Glutamatergic neuron (in vitro differentiated cells): ENCODE results near the gene FAM186B. TPM values are rescaled to one million over a fixed set of nuclear protein-coding genes. Genes with fewer than 3 reads are reported as not detected.
A peak's percentile ranks its signal among the peaks of the same experiment; 100 is the strongest.

ENCODE experiments used
- DNase-seq: peaks from one replicate; pipeline ENCODE4 v3.0.0; 2022
- H3K27ac Mint-ChIP-seq: one replicate; pipeline ENCODE4 v1.8.0; 2020; ENCODE audit warnings: mild to moderate bottlenecking, mixed read lengths, inconsistent platforms; ENCODE audit not compliant: unreplicated experiment
- H3K27me3 Mint-ChIP-seq: one replicate; pipeline ENCODE4 v1.8.0; 2020; ENCODE audit warnings: mild to moderate bottlenecking, moderate library complexity, mixed read lengths, inconsistent platforms; ENCODE audit not compliant: unreplicated experiment
- H3K36me3 Mint-ChIP-seq: one replicate; pipeline ENCODE4 v1.8.0; 2020; ENCODE audit warnings: mild to moderate bottlenecking, mixed read lengths, inconsistent platforms; ENCODE audit not compliant: unreplicated experiment
- H3K4me1 Mint-ChIP-seq: one replicate; pipeline ENCODE4 v1.8.0; 2020; ENCODE audit warnings: mild to moderate bottlenecking, low read depth, mixed read lengths, inconsistent platforms; ENCODE audit not compliant: unreplicated experiment
- H3K4me3 Mint-ChIP-seq: one replicate; pipeline ENCODE4 v1.8.0; 2020; ENCODE audit warnings: mild to moderate bottlenecking, mixed read lengths, inconsistent platforms; ENCODE audit not compliant: unreplicated experiment
- H3K9me3 Mint-ChIP-seq: one replicate; pipeline ENCODE4 v1.8.0; 2020; ENCODE audit warnings: mild to moderate bottlenecking, moderate library complexity, mixed read lengths, inconsistent platforms; ENCODE audit not compliant: unreplicated experiment
- total RNA-seq: library from RNA; stranded (reverse); fragmentation: NEBNext Ultra II Directional; extraction: Animal tissue kit (Norgen Biotek cat#: 25700); gene quantifications from one replicate; pipeline ENCODE4 v1.2.1, GENCODE V29; 2021; ENCODE audit not compliant: unreplicated experiment
- TF ChIP-seq, protein P1 (sequence below): fragments of 200-600 bp; sonication (generic); IDR thresholded peaks from one replicate; pipeline ENCODE4 v1.5.0; 2021; ENCODE audit not compliant: partially characterized antibody, unreplicated experiment

The FAM186B gene
- total RNA-seq, 1 donor from 2014 or later = not detected

- H3K27me3 Mint-ChIP-seq = peaks cover 4% of the 10 kb centered on the region
- H3K4me1 Mint-ChIP-seq = peaks cover 24% of the 10 kb centered on the region
- TF ChIP-seq, protein P1, sequence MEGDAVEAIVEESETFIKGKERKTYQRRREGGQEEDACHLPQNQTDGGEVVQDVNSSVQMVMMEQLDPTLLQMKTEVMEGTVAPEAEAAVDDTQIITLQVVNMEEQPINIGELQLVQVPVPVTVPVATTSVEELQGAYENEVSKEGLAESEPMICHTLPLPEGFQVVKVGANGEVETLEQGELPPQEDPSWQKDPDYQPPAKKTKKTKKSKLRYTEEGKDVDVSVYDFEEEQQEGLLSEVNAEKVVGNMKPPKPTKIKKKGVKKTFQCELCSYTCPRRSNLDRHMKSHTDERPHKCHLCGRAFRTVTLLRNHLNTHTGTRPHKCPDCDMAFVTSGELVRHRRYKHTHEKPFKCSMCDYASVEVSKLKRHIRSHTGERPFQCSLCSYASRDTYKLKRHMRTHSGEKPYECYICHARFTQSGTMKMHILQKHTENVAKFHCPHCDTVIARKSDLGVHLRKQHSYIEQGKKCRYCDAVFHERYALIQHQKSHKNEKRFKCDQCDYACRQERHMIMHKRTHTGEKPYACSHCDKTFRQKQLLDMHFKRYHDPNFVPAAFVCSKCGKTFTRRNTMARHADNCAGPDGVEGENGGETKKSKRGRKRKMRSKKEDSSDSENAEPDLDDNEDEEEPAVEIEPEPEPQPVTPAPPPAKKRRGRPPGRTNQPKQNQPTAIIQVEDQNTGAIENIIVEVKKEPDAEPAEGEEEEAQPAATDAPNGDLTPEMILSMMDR = no peak
- no peak overlapping the region for H3K27ac Mint-ChIP-seq
- peaks cover 2% of the 10 kb centered on the region for H3K36me3 Mint-ChIP-seq
- peak overlapping the region; percentile 40 for H3K4me3 Mint-ChIP-seq
- no peak for DNase-seq
- peaks cover 7% of the 10 kb centered on the region for H3K9me3 Mint-ChIP-seq
Measured at GRCh38 chr12:49585477-49586459, 19.7 kb downstream of the FAM186B start.

- Mint-ChIP-seq H3K36me3 (no peaks in the 10 kb centered on the region), H3K27me3 (peaks cover 4% of the 10 kb centered on the region), H3K27ac (peak overlapping the region; percentile 74), H3K9me3 (peaks cover 5% of the 10 kb centered on the region), H3K4me1 (peaks cover 30% of the 10 kb centered on the region), H3K4me3 (peak overlapping the region; percentile 61)
- DNase-seq = no peak
- TF ChIP-seq, protein P1 = no peak
Measured at GRCh38 chr12:49584591-49584990, 20.8 kb downstream of the FAM186B start.

DNA sequence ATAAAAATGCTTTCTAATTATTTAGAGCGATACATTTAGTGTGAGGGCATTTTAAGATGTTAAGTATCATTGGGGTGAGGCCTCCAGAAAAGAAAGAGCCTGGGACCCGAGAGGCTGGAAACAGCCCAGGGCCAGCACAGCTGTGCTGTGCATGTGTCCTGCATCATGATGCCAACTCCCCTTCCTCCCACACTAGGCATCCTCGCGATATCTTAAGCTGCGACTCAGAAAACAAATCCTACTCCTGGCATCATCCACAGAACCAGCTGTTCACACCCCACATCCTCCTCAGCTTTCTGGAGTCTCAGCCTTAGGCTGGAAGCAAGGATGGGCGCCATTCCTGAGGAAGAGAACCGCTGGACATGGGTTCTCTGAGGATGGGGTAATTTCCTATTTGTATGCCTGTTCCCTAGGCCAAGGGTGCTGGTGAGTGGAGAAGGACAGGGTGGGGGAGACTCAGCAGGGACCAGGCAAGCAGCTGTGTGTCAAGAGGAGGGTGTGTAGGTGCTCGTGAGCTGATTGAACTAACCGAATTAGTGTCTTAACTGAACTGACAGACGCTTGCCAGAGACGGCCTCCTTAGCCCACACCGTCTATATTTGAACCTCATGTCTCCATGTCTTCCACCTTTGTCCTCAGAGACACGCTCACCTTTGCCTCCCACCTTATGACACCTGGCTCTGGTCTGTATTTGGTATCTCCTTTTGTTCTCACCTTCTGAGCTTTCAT, 21.9 kb downstream of the FAM186B start:
- TF ChIP-seq, protein P1 = no peak
- Mint-ChIP-seq H3K4me3 (no peak overlapping the region), H3K9me3 (peaks cover 5% of the 10 kb centered on the region), H3K36me3 (no peaks in the 10 kb centered on the region), H3K4me1 (peaks cover 26% of the 10 kb centered on the region), H3K27me3 (peaks cover 4% of the 10 kb centered on the region), H3K27ac (no peak overlapping the region)
- DNase-seq = no peak

DNA sequence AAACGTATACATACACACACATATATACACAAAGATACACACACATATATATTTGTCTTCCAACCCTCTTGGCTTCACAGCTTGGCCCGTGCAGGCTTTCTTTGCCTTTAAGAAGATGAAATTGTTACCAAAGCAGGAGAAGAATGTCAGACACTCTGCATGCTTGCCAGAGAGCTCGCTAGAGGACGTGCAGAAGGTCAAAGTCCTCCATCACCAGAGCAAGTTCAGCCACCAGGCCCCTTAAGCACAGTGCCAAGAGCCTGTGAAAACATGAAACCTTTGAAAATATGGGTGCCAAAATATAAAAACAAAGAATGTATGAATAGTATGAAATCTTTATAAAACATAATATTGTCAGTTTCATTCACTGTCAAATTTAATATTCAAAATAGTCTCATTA, 22.6 kb downstream of the FAM186B start:
- no peak overlapping the region for H3K4me3 Mint-ChIP-seq
- peaks cover 4% of the 10 kb centered on the region for H3K27me3 Mint-ChIP-seq
- DNase-seq = no peak
- no peak overlapping the region for H3K27ac Mint-ChIP-seq
- H3K36me3 Mint-ChIP-seq = no peaks in the 10 kb centered on the region
- peaks cover 28% of the 10 kb centered on the region for H3K4me1 Mint-ChIP-seq
- TF ChIP-seq, protein P1 = no peak
- peaks cover 7% of the 10 kb centered on the region for H3K9me3 Mint-ChIP-seq
